Neural progenitor cell (in vitro differentiated cells): ENCODE measurements around the gene JCAD.

Experiments used
- EZH2 ChIP-seq: fragments of 200-600 bp; sonication (generic); IDR thresholded peaks from 2 replicates; pipeline ENCODE4 v1.6.1; 2017; ENCODE audit warnings: antibody characterized with exemption, mild to moderate bottlenecking, moderate library complexity
- EZH2phosphoT487 ChIP-seq: fragments of 200-600 bp; sonication (generic); IDR thresholded peaks from 2 replicates; pipeline ENCODE4 v1.6.1; 2017; ENCODE audit warnings: antibody characterized with exemption
- TF ChIP-seq, protein P1 (sequence below): fragments of 200-600 bp; sonication (generic); IDR thresholded peaks from 2 replicates; pipeline ENCODE4 v1.5.1; 2017; ENCODE audit warnings: antibody characterized with exemption, mild to moderate bottlenecking

DNA sequence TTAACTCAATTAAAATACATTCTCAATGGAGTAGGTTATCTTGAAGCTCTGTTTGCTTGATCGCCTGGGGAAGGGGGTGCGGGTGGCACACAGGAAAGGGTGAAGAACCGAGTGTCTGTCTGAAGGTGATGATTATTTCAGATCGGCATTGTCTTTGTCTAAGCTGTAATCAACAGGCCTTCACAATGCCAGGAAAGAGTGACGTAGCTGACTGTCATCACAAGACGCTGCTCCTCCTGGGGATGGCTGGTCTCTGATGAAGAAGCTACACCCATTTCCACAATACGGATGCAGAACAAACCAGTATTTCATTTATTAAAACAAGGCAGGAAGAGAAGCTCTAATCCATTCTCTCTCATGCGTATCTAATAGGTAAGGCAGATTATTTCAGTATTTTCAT is 19.4 kb downstream of the JCAD start:
- TF ChIP-seq, protein P1, sequence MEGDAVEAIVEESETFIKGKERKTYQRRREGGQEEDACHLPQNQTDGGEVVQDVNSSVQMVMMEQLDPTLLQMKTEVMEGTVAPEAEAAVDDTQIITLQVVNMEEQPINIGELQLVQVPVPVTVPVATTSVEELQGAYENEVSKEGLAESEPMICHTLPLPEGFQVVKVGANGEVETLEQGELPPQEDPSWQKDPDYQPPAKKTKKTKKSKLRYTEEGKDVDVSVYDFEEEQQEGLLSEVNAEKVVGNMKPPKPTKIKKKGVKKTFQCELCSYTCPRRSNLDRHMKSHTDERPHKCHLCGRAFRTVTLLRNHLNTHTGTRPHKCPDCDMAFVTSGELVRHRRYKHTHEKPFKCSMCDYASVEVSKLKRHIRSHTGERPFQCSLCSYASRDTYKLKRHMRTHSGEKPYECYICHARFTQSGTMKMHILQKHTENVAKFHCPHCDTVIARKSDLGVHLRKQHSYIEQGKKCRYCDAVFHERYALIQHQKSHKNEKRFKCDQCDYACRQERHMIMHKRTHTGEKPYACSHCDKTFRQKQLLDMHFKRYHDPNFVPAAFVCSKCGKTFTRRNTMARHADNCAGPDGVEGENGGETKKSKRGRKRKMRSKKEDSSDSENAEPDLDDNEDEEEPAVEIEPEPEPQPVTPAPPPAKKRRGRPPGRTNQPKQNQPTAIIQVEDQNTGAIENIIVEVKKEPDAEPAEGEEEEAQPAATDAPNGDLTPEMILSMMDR = no peak
- TF ChIP-seq EZH2 = no peak
- no peak for TF ChIP-seq EZH2phosphoT487
